ENCODE data around the gene GABRD.

GABRD gene

GRCh38 chr1:2072109-2072806 is 53.1 kb downstream of the GABRD start:
- in situ Hi-C loops (cut with MboI; ENCODE audit: low sequenced_read_pairs) = no loop called here

- in situ Hi-C loops (cut with MboI; ENCODE audit: low sequenced_read_pairs) = no loop called here
Observed at GRCh38 chr1:2072891-2073290, 53.7 kb downstream of the GABRD start.

GRCh38 chr1:2073382-2074230 is 54.5 kb downstream of the GABRD start:
- in situ Hi-C loops (cut with MboI; ENCODE audit: low sequenced_read_pairs) = no loop called here

- in situ Hi-C loops (cut with MboI; ENCODE audit: low sequenced_read_pairs) = no loop called here
Observed at GRCh38 chr1:2074396-2074795, 55.3 kb downstream of the GABRD start.

GRCh38 chr1:2074944-2075740 is 56.0 kb downstream of the GABRD start:
- in situ Hi-C loops (cut with MboI; ENCODE audit: low sequenced_read_pairs) = no loop called here

GRCh38 chr1:2076826-2077225 is 57.7 kb downstream of the GABRD start:
- in situ Hi-C loops (cut with MboI; ENCODE audit: low sequenced_read_pairs) = no loop called here

- in situ Hi-C loops (cut with MboI; ENCODE audit: low sequenced_read_pairs) = no loop called here
Observed at GRCh38 chr1:2078170-2078569, 59.0 kb downstream of the GABRD start.

- in situ Hi-C loops (cut with MboI; ENCODE audit: low sequenced_read_pairs) = no loop called here
Observed at GRCh38 chr1:2079396-2080085, 60.4 kb downstream of the GABRD start.

GRCh38 chr1:2080140-2080539 is 61.0 kb downstream of the GABRD start:
- in situ Hi-C loops (cut with MboI; ENCODE audit: low sequenced_read_pairs) = no loop called here

Measured in HL-60/S4 treated with phorbol 12-myristate 13-acetate at 8.2 ng/mL for 4 days and 3 days (cell line).